Mesendoderm (in vitro differentiated cells): ENCODE measurements around the gene MTFMT.

Experiments
- DNase-seq: peaks from one replicate; pipeline ENCODE4 v3.0.0; 2013
- H2AK5ac ChIP-seq: 2 replicates; pipeline ENCODE4 v1.6.1; 2013; ENCODE audit warnings: low read length, inconsistent platforms
- H2BK120ac ChIP-seq: 2 replicates; pipeline ENCODE4 v1.6.1; 2013; ENCODE audit warnings: low read depth, mild to moderate bottlenecking, low read length, moderate library complexity, mixed read lengths
- H2BK15ac ChIP-seq: replicated peaks from 2 replicates; pipeline ENCODE4 v1.6.1; 2013; ENCODE audit warnings: low read depth, mild to moderate bottlenecking, moderate library complexity
- H2BK5ac ChIP-seq: 2 replicates; pipeline ENCODE4 v1.6.1; 2013; ENCODE audit warnings: low read length, inconsistent platforms
- H3K18ac ChIP-seq: 2 replicates; pipeline ENCODE4 v1.6.1; 2013; ENCODE audit warnings: mild to moderate bottlenecking, low read length, mixed read lengths
- H3K23ac ChIP-seq: one replicate; pipeline ENCODE4 v1.6.1; 2013; ENCODE audit warnings: low read length
- H3K27ac ChIP-seq: 2 replicates; pipeline ENCODE4 v1.5.1; 2013; ENCODE audit warnings: low read depth, mild to moderate bottlenecking, inconsistent platforms, low read length, moderate library complexity
- H3K27me3 ChIP-seq: 2 replicates; pipeline ENCODE4 v1.6.1; 2013; ENCODE audit warnings: low read length, control low read depth, mild to moderate bottlenecking, inconsistent platforms; ENCODE audit not compliant: insufficient read depth, poor library complexity
- H3K36me3 ChIP-seq: 2 replicates; pipeline ENCODE4 v1.6.1; 2013; ENCODE audit warnings: low read length, inconsistent platforms; ENCODE audit not compliant: control insufficient read depth, insufficient read depth
- H3K4ac ChIP-seq: one replicate; pipeline ENCODE4 v1.6.1; 2013; ENCODE audit warnings: low read depth, mild to moderate bottlenecking, low read length, moderate library complexity
- H3K4me1 ChIP-seq: 2 replicates; pipeline ENCODE4 v1.6.1; 2013; ENCODE audit warnings: low read depth, low read length, inconsistent platforms; ENCODE audit not compliant: control insufficient read depth
- H3K4me2 ChIP-seq: 2 replicates; pipeline ENCODE4 v1.6.1; 2013; ENCODE audit warnings: low read length
- H3K4me3 ChIP-seq: 2 replicates; pipeline ENCODE4 v1.5.1; 2013; ENCODE audit warnings: mild to moderate bottlenecking, low read length
- H3K56ac ChIP-seq: one replicate; pipeline ENCODE4 v1.6.1; 2013; ENCODE audit warnings: low read length
- H3K79me1 ChIP-seq: 2 replicates; pipeline ENCODE4 v1.6.1; 2013; ENCODE audit warnings: low read length, inconsistent platforms
- H3K79me2 ChIP-seq: 2 replicates; pipeline ENCODE4 v1.6.1; 2013; ENCODE audit warnings: mild to moderate bottlenecking, low read length; ENCODE audit not compliant: control insufficient read depth, insufficient read depth
- H3K9ac ChIP-seq: 2 replicates; pipeline ENCODE4 v1.6.1; 2013; ENCODE audit warnings: low read length, inconsistent platforms
- H4K5ac ChIP-seq: one replicate; pipeline ENCODE4 v1.6.1; 2013; ENCODE audit warnings: low read length
- H4K8ac ChIP-seq: one replicate; pipeline ENCODE4 v1.6.1; 2013; ENCODE audit warnings: low read depth, mild to moderate bottlenecking, control low read depth, low read length, moderate library complexity
- WGBS: extraction: QIAGEN DNeasy Blood & Tissue Kit; methylation state at CpG from one replicate; pipeline ENCODE4 v1.1.7; 2013; ENCODE audit warnings: low lambda C conversion rate, missing lambda C conversion rate; ENCODE audit not compliant: insufficient coverage; ENCODE audit errors: extremely low coverage; 5-methylcytosine and 5-hydroxymethylcytosine counted together

The MTFMT gene

GRCh38 chr15:64997066-64997465, 32.4 kb downstream of the MTFMT start:
- Histone ChIP-seq H2BK15ac (no peak overlapping the region), H4K5ac (no peak overlapping the region), H3K4me1 (no peaks in the 10 kb centered on the region), H3K56ac (no peak overlapping the region), H3K79me1 (no peaks in the 10 kb centered on the region), H2BK5ac (no peak overlapping the region), H3K36me3 (no peaks in the 10 kb centered on the region), H3K23ac (no peak overlapping the region), H3K27ac (no peak overlapping the region), H3K4me2 (no peak overlapping the region), H3K18ac (no peak overlapping the region), H2BK120ac (no peak overlapping the region), H3K4ac (no peak overlapping the region), H3K9ac (no peak overlapping the region), H3K4me3 (no peak overlapping the region), H3K27me3 (no peaks in the 10 kb centered on the region), H2AK5ac (no peak overlapping the region), H3K79me2 (no peaks in the 10 kb centered on the region), H4K8ac (no peak overlapping the region)
- WGBS: no CpG with 5 or more reads among the region's 5 CpGs
- DNase-seq: no peak

- no peaks in the 10 kb centered on the region for H3K27me3 ChIP-seq
- DNase-seq: no peak
- H3K27ac ChIP-seq: no peak overlapping the region
- peaks cover 2% of the 10 kb centered on the region for H3K79me1 ChIP-seq
- H3K4me3 ChIP-seq: no peak overlapping the region
- no peak overlapping the region for H4K5ac ChIP-seq
- H3K23ac ChIP-seq: no peak overlapping the region
- H2BK5ac ChIP-seq: no peak overlapping the region
- no peak overlapping the region for H2BK120ac ChIP-seq
- peaks cover 2% of the 10 kb centered on the region for H3K79me2 ChIP-seq
- no peak overlapping the region for H3K56ac ChIP-seq
- no peaks in the 10 kb centered on the region for H3K36me3 ChIP-seq
- H3K9ac ChIP-seq: no peak overlapping the region
- H3K4ac ChIP-seq: no peak overlapping the region
- H3K4me1 ChIP-seq: no peaks in the 10 kb centered on the region
- H4K8ac ChIP-seq: no peak overlapping the region
- no peak overlapping the region for H3K18ac ChIP-seq
- no peak overlapping the region for H2BK15ac ChIP-seq
- WGBS: no CpG with 5 or more reads among the region's 1 CpG
- H3K4me2 ChIP-seq: no peak overlapping the region
- no peak overlapping the region for H2AK5ac ChIP-seq
Measured at GRCh38 chr15:64993290-64993689, 36.1 kb downstream of the MTFMT start.

GRCh38 chr15:64991536-64992135, 37.8 kb downstream of the MTFMT start:
- no peak overlapping the region for H3K27ac ChIP-seq
- H3K18ac ChIP-seq: no peak overlapping the region
- H3K79me2 ChIP-seq: peaks cover 2% of the 10 kb centered on the region
- H3K4me3 ChIP-seq: no peak overlapping the region
- H3K79me1 ChIP-seq: peaks cover 2% of the 10 kb centered on the region
- peak overlapping the region; percentile 7 for H3K56ac ChIP-seq
- no peaks in the 10 kb centered on the region for H3K27me3 ChIP-seq
- H2BK120ac ChIP-seq: no peak overlapping the region
- no peak for DNase-seq
- no peak overlapping the region for H2BK5ac ChIP-seq
- H3K36me3 ChIP-seq: no peaks in the 10 kb centered on the region
- no CpG with 5 or more reads among the region's 2 CpGs for WGBS
- H3K23ac ChIP-seq: no peak overlapping the region
- H3K4me2 ChIP-seq: no peak overlapping the region
- H3K4me1 ChIP-seq: no peaks in the 10 kb centered on the region
- no peak overlapping the region for H2BK15ac ChIP-seq
- H4K8ac ChIP-seq: no peak overlapping the region
- H2AK5ac ChIP-seq: no peak overlapping the region
- no peak overlapping the region for H3K4ac ChIP-seq
- no peak overlapping the region for H4K5ac ChIP-seq
- no peak overlapping the region for H3K9ac ChIP-seq

GRCh38 chr15:64990168-64990470, 39.3 kb downstream of the MTFMT start:
- Histone ChIP-seq H3K79me2 (peaks cover 2% of the 10 kb centered on the region), H3K23ac (no peak overlapping the region), H2BK5ac (no peak overlapping the region), H4K8ac (no peak overlapping the region), H3K9ac (peak overlapping the region; percentile 76), H3K4me1 (no peaks in the 10 kb centered on the region), H3K36me3 (no peaks in the 10 kb centered on the region), H3K56ac (peak overlapping the region; percentile 87), H3K4ac (no peak overlapping the region), H3K18ac (no peak overlapping the region), H3K27me3 (no peaks in the 10 kb centered on the region), H3K27ac (peak overlapping the region; percentile 23), H2AK5ac (no peak overlapping the region), H3K79me1 (peaks cover 3% of the 10 kb centered on the region), H2BK120ac (no peak overlapping the region), H3K4me3 (peak overlapping the region; percentile 84), H3K4me2 (peak overlapping the region; percentile 93), H2BK15ac (no peak overlapping the region), H4K5ac (peak overlapping the region; percentile 64)
- WGBS: no CpG with 5 or more reads among the region's 9 CpGs
- no peak for DNase-seq

GRCh38 chr15:64989416-64990167, 39.8 kb downstream of the MTFMT start, which contains the start of gene SPG21:
SPG21 (minus strand) TSS chr15:64989914; CDS start chr15:64983569, 6,345 bp downstream.
- Histone ChIP-seq H3K4me3 (peak within 1 kb of the TSS; percentile 90), H3K4me2 (peak within 1 kb of the TSS; percentile 93), H3K4me1 (no peaks in the 10 kb centered on the region), H2BK120ac (no peak within 1 kb of the TSS), H3K23ac (peak within 1 kb of the TSS; percentile 48), H3K18ac (peak within 1 kb of the TSS; percentile 54), H3K56ac (peak within 1 kb of the TSS; percentile 99), H2BK15ac (no peak within 1 kb of the TSS), H3K27me3 (no peaks in the 10 kb centered on the region), H4K5ac (peak within 1 kb of the TSS; percentile 64), H2AK5ac (no peak within 1 kb of the TSS), H3K79me2 (peaks cover 2% of the 10 kb centered on the region), H3K27ac (peak within 1 kb of the TSS; percentile 42), H3K9ac (peak within 1 kb of the TSS; percentile 97), H3K4ac (no peak within 1 kb of the TSS), H3K79me1 (peaks cover 3% of the 10 kb centered on the region), H4K8ac (no peak within 1 kb of the TSS), H2BK5ac (peak within 1 kb of the TSS; percentile 70), H3K36me3 (no peaks in the 10 kb centered on the region)
- DNase-seq: peak; percentile 95
- no CpG with 5 or more reads among the region's 75 CpGs for WGBS
